GM23338 (cell line): ENCODE results near the gene STAC2. TPM values are rescaled to one million over a fixed set of nuclear protein-coding genes. Genes with fewer than 3 reads are reported as not detected.

ENCODE experiments used
- ATAC-seq: fragments of 200-7000 bp; cut with Tn5 transposase; 3 replicates; pipeline ENCODE4 v1.9.1; 2020
- DNase-seq: peaks from one replicate; pipeline ENCODE4 v3.0.0-alpha.2; 2015; ENCODE audit warnings: low spot score
- H2AFZ ChIP-seq: fragments of 200-600 bp; sonication (generic); 2 replicates; pipeline ENCODE4 v1.8.0; 2016; ENCODE audit warnings: antibody characterized with exemption, mild to moderate bottlenecking, moderate library complexity
- H3F3A ChIP-seq: fragments of 200-600 bp; sonication (generic); replicated peaks from 2 replicates; pipeline ENCODE4 v1.8.0; 2017; ENCODE audit warnings: antibody characterized with exemption, mixed run types, low read depth
- H3K27ac ChIP-seq: fragments of 200-600 bp; sonication (generic); 2 replicates; pipeline ENCODE4 v1.6.1; 2016; ENCODE audit warnings: low read depth
- H3K27me3 ChIP-seq: fragments of 200-600 bp; sonication (generic); 2 replicates; pipeline ENCODE4 v1.8.0; 2016; ENCODE audit warnings: mild to moderate bottlenecking, mixed run types, moderate library complexity; ENCODE audit not compliant: insufficient read depth
- H3K36me3 ChIP-seq: fragments of 200-600 bp; sonication (generic); 2 replicates; pipeline ENCODE4 v1.8.0; 2016; ENCODE audit warnings: mild to moderate bottlenecking; ENCODE audit not compliant: insufficient read depth
- H3K4me1 ChIP-seq: fragments of 200-600 bp; sonication (generic); 2 replicates; pipeline ENCODE4 v1.8.0; 2016; ENCODE audit warnings: mild to moderate bottlenecking, moderate library complexity; ENCODE audit not compliant: insufficient read depth
- H3K4me2 ChIP-seq: fragments of 200-600 bp; sonication (generic); 2 replicates; pipeline ENCODE4 v1.7.1; 2017; ENCODE audit warnings: mixed run types
- H3K4me3 ChIP-seq: fragments of 200-600 bp; sonication (generic); 2 replicates; pipeline ENCODE4 v1.6.1; 2016; ENCODE audit warnings: mixed run types
- H3K79me2 ChIP-seq: fragments of 200-600 bp; sonication (generic); replicated peaks from 2 replicates; pipeline ENCODE4 v1.8.0; 2017; ENCODE audit warnings: mild to moderate bottlenecking; ENCODE audit not compliant: insufficient read depth
- H3K9me2 ChIP-seq: fragments of 200-600 bp; sonication (generic); 2 replicates; pipeline ENCODE4 v1.8.0; 2017; ENCODE audit not compliant: insufficient read depth
- H4K20me1 ChIP-seq: fragments of 200-600 bp; sonication (generic); replicated peaks from 2 replicates; pipeline ENCODE4 v1.8.0; 2017; ENCODE audit warnings: mild to moderate bottlenecking; ENCODE audit not compliant: insufficient read depth
- H3K27ac Mint-ChIP-seq: 2 replicates; pipeline ENCODE4 v1.8.0; 2020; ENCODE audit warnings: inconsistent platforms, mild to moderate bottlenecking, moderate library complexity, mixed read lengths
- H3K27me3 Mint-ChIP-seq: 3 replicates; pipeline ENCODE4 v1.8.0; 2022; ENCODE audit warnings: low read depth, mild to moderate bottlenecking, moderate library complexity, mixed read lengths, inconsistent platforms; ENCODE audit not compliant: insufficient read depth, poor library complexity
- H3K36me3 Mint-ChIP-seq: 3 replicates; pipeline ENCODE4 v1.8.0; 2021; ENCODE audit warnings: low read depth, mild to moderate bottlenecking, inconsistent platforms, moderate library complexity, mixed read lengths
- H3K4me1 Mint-ChIP-seq: 3 replicates; pipeline ENCODE4 v1.8.0; 2020; ENCODE audit warnings: mild to moderate bottlenecking, inconsistent platforms, mixed read lengths
- H3K4me3 Mint-ChIP-seq: 3 replicates; pipeline ENCODE4 v1.8.0; 2021; ENCODE audit warnings: moderate library complexity, mild to moderate bottlenecking, inconsistent platforms, mixed read lengths
- H3K9me3 Mint-ChIP-seq: 3 replicates; pipeline ENCODE4 v1.8.0; 2020; ENCODE audit warnings: moderate library complexity, mild to moderate bottlenecking, inconsistent platforms, mixed read lengths
- CREB1 ChIP-seq: fragments of 250-450 bp; sonication (Bioruptor Pico); IDR thresholded peaks from 2 replicates; pipeline ENCODE4 v1.5.0; 2020; ENCODE audit warnings: low read depth, mild to moderate bottlenecking, moderate library complexity
- EZH2 ChIP-seq: fragments of 200-600 bp; sonication (generic); IDR thresholded peaks from one replicate; pipeline ENCODE4 v1.8.0; 2017; ENCODE audit warnings: antibody characterized with exemption, mild to moderate bottlenecking, low read depth; ENCODE audit not compliant: unreplicated experiment
- EZH2phosphoT487 ChIP-seq: fragments of 200-600 bp; sonication (generic); IDR thresholded peaks from one replicate; pipeline ENCODE4 v1.8.1; 2018; ENCODE audit warnings: antibody characterized with exemption; ENCODE audit not compliant: unreplicated experiment
- JUNB ChIP-seq: IDR thresholded peaks from one replicate; pipeline ENCODE4 v1.6.1; 2016; ENCODE audit warnings: antibody characterized with exemption; ENCODE audit not compliant: unreplicated experiment
- POLR2AphosphoS5 ChIP-seq: IDR thresholded peaks from 2 replicates; pipeline ENCODE4 v1.6.1; 2016; ENCODE audit warnings: antibody characterized with exemption, low read depth
- STAT1 ChIP-seq: IDR thresholded peaks from one replicate; pipeline ENCODE4 v1.6.1; 2016; ENCODE audit warnings: antibody characterized with exemption; ENCODE audit not compliant: unreplicated experiment
- ZNF114 ChIP-seq: fragments of 250-450 bp; sonication (Bioruptor Pico); IDR thresholded peaks from 2 replicates; pipeline ENCODE4 v1.5.0; 2020; ENCODE audit warnings: mild to moderate bottlenecking, moderate library complexity
- ZNF331 ChIP-seq: fragments of 250-450 bp; sonication (Bioruptor Pico); IDR thresholded peaks from 2 replicates; pipeline ENCODE4 v1.5.0; 2020; ENCODE audit warnings: low read depth, mild to moderate bottlenecking, moderate library complexity
- polyA plus RNA-seq: library from polyadenylated mRNA; unstranded; fragments of >200 nt; fragmentation: Nextera tagmentation; extraction: Ambion mirVana; gene quantifications from 2 replicates; pipeline ENCODE4 v1.2.1, GENCODE V29; 2016
- total RNA-seq: library from RNA; depleted of rRNA; stranded (reverse); fragments of >200 nt; shearing (Covaris generic); gene quantifications from 2 replicates; pipeline ENCODE4 v1.2.3, GENCODE V29; 2014
- TF ChIP-seq, protein P1 (sequence below): IDR thresholded peaks from one replicate; pipeline ENCODE4 v1.6.1; 2018; ENCODE audit warnings: antibody characterized with exemption; ENCODE audit not compliant: unreplicated experiment
- TF ChIP-seq, protein P2 (sequence below), 2 experiments: fragments of 200-600 bp in 1 of 2; sonication (generic) in 1 of 2; conservative IDR thresholded peaks; 2 replicates each; pipeline versions ENCODE4 v1.5.1 to v1.6.1; 2016 to 2017; ENCODE audit warnings: antibody characterized with exemption in 2 of 2, low read depth in 2 of 2, mild to moderate bottlenecking in 2 of 2, moderate library complexity in 1 of 2
- TF ChIP-seq, protein P3 (sequence below): IDR thresholded peaks from 2 replicates; pipeline ENCODE4 v1.6.1; 2016; ENCODE audit warnings: antibody characterized with exemption

The STAC2 gene
- total and polyA plus RNA-seq, 2 experiments from 2014 or later = 1.9 to 3.1 TPM

DNA sequence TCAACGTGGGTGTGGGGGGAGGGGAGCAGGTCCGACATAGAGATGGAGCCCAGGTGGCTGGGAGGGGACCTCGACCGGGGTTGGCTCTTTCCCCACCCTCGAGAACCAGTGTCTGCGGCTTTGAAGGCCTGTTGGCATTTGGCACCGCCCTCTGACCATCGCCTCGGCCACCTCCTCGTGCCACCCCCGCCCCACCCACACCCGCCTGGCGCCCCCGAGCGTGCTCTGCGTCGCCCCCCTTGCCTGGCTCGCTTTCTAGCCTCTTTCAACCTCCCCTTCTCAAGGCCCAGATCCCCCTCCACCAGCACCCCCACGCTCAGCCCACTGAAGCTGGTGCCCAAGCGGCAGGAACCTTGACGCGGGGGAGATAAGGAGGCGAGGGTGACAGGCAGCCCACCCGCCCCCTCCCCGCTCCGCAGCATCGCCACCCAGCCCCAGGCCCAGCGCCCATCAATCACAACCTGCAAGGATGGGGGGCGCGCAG lies 28.9 kb downstream of the STAC2 start:
- H4K20me1 ChIP-seq = peaks cover 12% of the 10 kb centered on the region
- no peak overlapping the region for H3K27ac Mint-ChIP-seq
- peaks cover 40% of the 10 kb centered on the region for H3K79me2 ChIP-seq
- peaks cover 40% of the 10 kb centered on the region for H3K36me3 Mint-ChIP-seq
- peak overlapping the region; percentile 88 for H3K4me3 Mint-ChIP-seq
- TF ChIP-seq, protein P1, sequence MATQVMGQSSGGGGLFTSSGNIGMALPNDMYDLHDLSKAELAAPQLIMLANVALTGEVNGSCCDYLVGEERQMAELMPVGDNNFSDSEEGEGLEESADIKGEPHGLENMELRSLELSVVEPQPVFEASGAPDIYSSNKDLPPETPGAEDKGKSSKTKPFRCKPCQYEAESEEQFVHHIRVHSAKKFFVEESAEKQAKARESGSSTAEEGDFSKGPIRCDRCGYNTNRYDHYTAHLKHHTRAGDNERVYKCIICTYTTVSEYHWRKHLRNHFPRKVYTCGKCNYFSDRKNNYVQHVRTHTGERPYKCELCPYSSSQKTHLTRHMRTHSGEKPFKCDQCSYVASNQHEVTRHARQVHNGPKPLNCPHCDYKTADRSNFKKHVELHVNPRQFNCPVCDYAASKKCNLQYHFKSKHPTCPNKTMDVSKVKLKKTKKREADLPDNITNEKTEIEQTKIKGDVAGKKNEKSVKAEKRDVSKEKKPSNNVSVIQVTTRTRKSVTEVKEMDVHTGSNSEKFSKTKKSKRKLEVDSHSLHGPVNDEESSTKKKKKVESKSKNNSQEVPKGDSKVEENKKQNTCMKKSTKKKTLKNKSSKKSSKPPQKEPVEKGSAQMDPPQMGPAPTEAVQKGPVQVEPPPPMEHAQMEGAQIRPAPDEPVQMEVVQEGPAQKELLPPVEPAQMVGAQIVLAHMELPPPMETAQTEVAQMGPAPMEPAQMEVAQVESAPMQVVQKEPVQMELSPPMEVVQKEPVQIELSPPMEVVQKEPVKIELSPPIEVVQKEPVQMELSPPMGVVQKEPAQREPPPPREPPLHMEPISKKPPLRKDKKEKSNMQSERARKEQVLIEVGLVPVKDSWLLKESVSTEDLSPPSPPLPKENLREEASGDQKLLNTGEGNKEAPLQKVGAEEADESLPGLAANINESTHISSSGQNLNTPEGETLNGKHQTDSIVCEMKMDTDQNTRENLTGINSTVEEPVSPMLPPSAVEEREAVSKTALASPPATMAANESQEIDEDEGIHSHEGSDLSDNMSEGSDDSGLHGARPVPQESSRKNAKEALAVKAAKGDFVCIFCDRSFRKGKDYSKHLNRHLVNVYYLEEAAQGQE = no peak
- TF ChIP-seq, protein P2, sequence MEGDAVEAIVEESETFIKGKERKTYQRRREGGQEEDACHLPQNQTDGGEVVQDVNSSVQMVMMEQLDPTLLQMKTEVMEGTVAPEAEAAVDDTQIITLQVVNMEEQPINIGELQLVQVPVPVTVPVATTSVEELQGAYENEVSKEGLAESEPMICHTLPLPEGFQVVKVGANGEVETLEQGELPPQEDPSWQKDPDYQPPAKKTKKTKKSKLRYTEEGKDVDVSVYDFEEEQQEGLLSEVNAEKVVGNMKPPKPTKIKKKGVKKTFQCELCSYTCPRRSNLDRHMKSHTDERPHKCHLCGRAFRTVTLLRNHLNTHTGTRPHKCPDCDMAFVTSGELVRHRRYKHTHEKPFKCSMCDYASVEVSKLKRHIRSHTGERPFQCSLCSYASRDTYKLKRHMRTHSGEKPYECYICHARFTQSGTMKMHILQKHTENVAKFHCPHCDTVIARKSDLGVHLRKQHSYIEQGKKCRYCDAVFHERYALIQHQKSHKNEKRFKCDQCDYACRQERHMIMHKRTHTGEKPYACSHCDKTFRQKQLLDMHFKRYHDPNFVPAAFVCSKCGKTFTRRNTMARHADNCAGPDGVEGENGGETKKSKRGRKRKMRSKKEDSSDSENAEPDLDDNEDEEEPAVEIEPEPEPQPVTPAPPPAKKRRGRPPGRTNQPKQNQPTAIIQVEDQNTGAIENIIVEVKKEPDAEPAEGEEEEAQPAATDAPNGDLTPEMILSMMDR (conservative IDR thresholded peaks at IDR 0.05; ENCODE audit: low read depth in 2 of 2) = no peak
- TF ChIP-seq STAT1 (no peak), ZNF331 (CRISPR knock-in tag) (no peak), ZNF114 (CRISPR knock-in tag) (no peak), CREB1 (CRISPR knock-in tag) (no peak), JUNB (no peak), EZH2phosphoT487 (no peak), EZH2 (no peak), POLR2AphosphoS5 (no peak)
- TF ChIP-seq, protein P3, sequence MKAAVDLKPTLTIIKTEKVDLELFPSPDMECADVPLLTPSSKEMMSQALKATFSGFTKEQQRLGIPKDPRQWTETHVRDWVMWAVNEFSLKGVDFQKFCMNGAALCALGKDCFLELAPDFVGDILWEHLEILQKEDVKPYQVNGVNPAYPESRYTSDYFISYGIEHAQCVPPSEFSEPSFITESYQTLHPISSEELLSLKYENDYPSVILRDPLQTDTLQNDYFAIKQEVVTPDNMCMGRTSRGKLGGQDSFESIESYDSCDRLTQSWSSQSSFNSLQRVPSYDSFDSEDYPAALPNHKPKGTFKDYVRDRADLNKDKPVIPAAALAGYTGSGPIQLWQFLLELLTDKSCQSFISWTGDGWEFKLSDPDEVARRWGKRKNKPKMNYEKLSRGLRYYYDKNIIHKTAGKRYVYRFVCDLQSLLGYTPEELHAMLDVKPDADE = no peak
- peak; percentile 60 for DNase-seq
- peaks cover 22% of the 10 kb centered on the region for H3F3A ChIP-seq
- H3K4me3 ChIP-seq = peak overlapping the region; percentile 93
- peaks cover 16% of the 10 kb centered on the region for H3K36me3 ChIP-seq
- H3K4me2 ChIP-seq = peak overlapping the region; percentile 89
- peaks cover 19% of the 10 kb centered on the region for H3K27me3 Mint-ChIP-seq
- no peaks in the 10 kb centered on the region for H3K9me2 ChIP-seq
- no peaks in the 10 kb centered on the region for H3K27me3 ChIP-seq
- no peak overlapping the region for H3K27ac ChIP-seq
- H3K9me3 Mint-ChIP-seq = no peaks in the 10 kb centered on the region
- H3K4me1 ChIP-seq = peaks cover 44% of the 10 kb centered on the region
- H3K4me1 Mint-ChIP-seq = peaks cover 47% of the 10 kb centered on the region
- peak; percentile 4 for ATAC-seq
- no peak overlapping the region for H2AFZ ChIP-seq
